ENCODE data around the gene TOMM40L.
"Not testable (repeated sequence)": the region's sequence is repeated elsewhere in the genome, so short reads cannot be mapped to it uniquely, and the experiment has no call there.

The TOMM40L gene

DNA sequence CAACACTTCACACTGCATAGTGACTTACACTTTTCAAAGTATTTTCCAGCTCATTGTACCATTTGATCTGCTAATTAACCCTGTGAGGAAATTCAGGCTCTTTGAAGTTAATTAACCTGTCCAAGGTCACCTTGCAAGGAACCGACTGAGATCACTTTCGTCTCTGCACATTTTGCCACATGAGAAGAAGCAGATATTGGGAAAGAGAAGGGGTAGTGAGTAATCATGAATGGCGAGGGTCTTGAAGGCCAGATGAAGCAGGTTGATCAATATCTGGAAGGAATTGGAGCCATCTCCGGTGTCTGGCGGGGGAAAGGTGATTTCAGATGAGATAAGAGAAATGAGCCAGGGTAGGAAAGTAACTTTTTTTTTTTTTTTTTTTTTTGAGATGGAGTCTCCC is 5.9 kb upstream of the TOMM40L start:
- DNase-seq (ENCODE audit: low spot score in 2 of 2) (no peak), ATAC-seq (ENCODE audit: low read depth) (no peak)
- Mint-ChIP-seq H3K4me1 (peaks cover 27% of the 10 kb centered on the region), H3K9me3 (no peaks in the 10 kb centered on the region), H3K27ac (no peak overlapping the region), H3K27me3 (peaks cover 27% of the 10 kb centered on the region), H3K4me3 (no peak overlapping the region), H3K36me3 (peaks cover 5% of the 10 kb centered on the region)

DNA sequence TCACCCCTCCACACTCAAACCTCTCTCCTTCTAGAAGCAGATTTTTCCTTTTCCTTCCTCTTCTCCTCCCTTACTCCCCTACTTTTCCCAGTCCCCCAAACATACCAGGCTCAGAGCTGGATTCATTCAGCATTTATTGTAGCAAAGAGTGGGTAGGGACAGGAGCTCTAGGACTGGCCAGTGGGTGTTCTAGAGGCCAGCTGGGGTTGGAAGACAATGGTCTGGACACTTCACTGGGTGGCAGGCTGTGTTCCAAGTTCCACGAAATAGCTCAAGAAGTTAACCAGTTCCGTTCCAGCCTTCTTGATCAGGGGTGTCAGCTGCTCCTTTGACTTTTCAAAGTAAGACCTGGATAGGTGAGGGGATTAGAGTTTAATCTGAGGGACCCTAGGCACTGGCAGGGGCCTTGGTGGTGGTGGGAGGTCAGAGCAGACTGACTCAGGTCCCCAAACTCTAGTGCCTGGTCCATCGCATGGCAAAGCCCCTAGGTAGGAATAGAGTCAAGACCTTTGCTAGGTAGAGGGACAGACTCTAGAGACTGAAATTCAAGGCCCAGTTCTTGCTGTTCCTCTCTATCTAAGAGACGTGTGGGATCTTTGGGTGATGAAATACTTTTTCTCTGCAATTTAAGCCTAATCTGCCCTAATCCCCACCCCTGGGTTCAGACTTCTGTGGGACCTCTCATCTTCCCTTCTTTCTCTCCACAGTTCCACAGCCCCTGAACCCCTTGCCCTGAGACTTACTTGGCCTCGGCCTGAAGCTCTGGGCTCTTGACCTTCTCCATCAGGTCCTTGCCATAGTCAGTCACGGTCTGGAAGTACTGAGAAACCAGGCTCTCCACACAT is 3.5 kb upstream of the TOMM40L start:
- DNase-seq (ENCODE audit: low spot score in 2 of 2), result no peak
- Mint-ChIP-seq H3K27ac (no peak overlapping the region), H3K27me3 (peaks cover 24% of the 10 kb centered on the region), H3K4me1 (peaks cover 29% of the 10 kb centered on the region), H3K36me3 (peaks cover 2% of the 10 kb centered on the region), H3K9me3 (no peaks in the 10 kb centered on the region), H3K4me3 (no peak overlapping the region)
- no peak for ATAC-seq (ENCODE audit: low read depth)

DNA sequence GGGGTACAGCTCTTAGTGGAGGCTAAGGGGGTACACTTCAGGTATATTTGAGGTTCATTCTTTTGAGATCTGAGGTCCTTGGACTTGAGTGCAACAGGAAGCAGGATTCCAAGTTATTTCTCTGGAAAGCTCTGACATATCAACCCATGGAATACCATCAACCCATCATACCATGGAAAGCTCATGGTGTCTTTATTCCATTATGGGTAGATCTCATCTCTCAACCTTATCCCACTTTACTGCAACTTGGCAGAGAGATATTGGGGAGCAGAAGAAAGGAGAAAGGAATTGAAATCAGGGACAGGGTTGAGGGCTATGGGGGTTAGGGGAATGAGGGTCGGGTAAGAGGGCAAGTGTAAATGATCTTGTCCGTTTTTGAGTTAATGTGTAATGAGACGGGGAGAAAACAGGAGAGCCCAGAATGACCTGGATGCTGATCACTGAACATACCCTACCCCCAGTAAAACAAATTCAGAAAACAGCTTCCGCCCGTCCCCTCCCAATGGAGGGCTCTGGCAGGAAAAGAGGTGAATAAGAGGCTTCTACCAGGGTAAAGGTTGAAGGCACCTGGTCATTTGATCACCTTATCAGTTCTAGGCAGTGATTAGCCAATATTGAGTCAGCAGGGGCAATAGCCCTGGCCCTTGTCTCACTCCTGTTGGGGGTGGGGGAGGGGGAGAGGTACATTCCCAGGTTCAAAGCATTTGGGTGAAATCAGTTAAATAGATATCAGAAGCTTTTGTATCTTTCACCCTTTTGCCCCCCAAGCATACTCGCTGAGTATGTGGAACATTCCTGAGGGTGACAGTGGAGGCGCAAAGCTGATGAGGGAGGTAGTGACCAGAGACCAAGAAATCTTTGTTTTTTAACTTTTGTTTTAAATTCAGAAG is 1.8 kb upstream of the TOMM40L start:
- H3K27me3 Mint-ChIP-seq, result peaks cover 24% of the 10 kb centered on the region
- ATAC-seq (ENCODE audit: low read depth) (no peak), DNase-seq (ENCODE audit: low spot score in 2 of 2) (no peak)
- no peak overlapping the region for H3K27ac Mint-ChIP-seq
- H3K4me3 Mint-ChIP-seq, result no peak overlapping the region
- H3K9me3 Mint-ChIP-seq, result no peaks in the 10 kb centered on the region
- peaks cover 21% of the 10 kb centered on the region for H3K4me1 Mint-ChIP-seq
- H3K36me3 Mint-ChIP-seq, result peaks cover 7% of the 10 kb centered on the region

DNA sequence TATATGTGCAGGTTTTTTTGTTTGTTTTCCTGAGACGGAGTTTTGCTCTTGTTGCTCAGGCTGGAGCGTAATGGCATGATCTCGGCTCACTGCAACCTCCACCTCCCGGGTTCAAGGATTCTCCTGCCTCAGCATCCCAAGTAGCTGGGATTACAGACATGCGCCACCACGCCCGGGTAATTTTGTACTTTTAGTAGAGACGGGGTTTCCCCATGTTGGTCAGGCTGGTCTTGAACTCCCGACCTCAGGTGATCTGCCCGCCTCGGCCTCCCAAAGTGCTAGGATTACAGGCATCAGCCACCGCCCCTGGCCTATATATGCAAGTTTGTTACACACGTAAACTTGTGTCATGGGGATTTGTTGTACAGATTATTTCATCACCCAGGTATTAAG is 1.2 kb upstream of the TOMM40L start:
- not testable (repeated sequence) for ATAC-seq (ENCODE audit: low read depth); H3K36me3 Mint-ChIP-seq; H3K4me3 Mint-ChIP-seq; DNase-seq (ENCODE audit: low spot score in 2 of 2); H3K9me3 Mint-ChIP-seq; H3K27ac Mint-ChIP-seq
- Mint-ChIP-seq H3K27me3 (peaks cover 24% of the 10 kb centered on the region), H3K4me1 (peaks cover 21% of the 10 kb centered on the region)

DNA sequence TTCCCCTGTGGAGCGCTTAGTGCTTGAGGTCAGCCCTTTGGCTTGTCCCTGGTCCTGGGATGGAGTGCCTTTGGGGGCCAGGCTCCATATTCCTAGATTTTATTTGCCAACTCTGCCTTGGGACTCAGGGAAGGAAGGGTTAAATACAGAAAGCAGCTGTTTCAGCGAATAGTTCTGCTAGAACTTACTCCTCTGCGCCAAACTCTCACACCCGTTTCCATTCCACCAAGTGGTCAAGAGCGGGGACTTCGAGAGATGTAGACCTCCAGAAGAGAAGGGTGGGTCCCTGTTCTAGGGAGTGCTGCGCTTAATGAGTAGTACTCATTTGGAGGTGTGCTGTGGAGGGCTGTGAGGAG is 704 bp upstream of the TOMM40L start:
- H3K4me1 Mint-ChIP-seq, result peaks cover 21% of the 10 kb centered on the region
- ATAC-seq (ENCODE audit: low read depth), result no peak
- no peak overlapping the region for H3K27ac Mint-ChIP-seq
- no peak for DNase-seq (ENCODE audit: low spot score in 2 of 2)
- H3K9me3 Mint-ChIP-seq, result no peaks in the 10 kb centered on the region
- no peak overlapping the region for H3K4me3 Mint-ChIP-seq
- peaks cover 20% of the 10 kb centered on the region for H3K27me3 Mint-ChIP-seq
- H3K36me3 Mint-ChIP-seq, result peaks cover 8% of the 10 kb centered on the region

DNA sequence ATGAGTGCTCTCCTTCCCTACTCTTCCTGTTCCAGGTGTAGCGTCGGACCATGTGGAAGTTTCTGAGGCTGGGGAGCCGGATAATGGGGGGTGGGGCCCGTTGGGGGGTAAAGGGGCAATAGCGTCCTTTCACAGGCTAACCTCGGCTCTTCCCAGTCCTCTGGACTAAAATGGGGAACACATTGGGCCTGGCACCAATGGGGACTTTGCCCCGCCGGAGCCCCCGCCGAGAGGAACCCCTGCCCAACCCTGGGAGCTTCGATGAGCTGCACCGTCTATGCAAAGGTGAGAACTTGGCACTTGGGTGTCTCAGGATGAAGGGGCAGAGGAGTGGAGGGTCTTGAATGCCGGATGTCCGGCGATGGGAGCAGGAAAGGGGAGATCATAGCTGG is 456 bp downstream of the TOMM40L start:
- Mint-ChIP-seq H3K27me3 (peaks cover 18% of the 10 kb centered on the region), H3K9me3 (no peaks in the 10 kb centered on the region), H3K4me3 (peak overlapping the region; percentile 100), H3K27ac (peak overlapping the region; percentile 87), H3K4me1 (peaks cover 21% of the 10 kb centered on the region), H3K36me3 (peaks cover 10% of the 10 kb centered on the region)
- DNase-seq (ENCODE audit: low spot score in 2 of 2) (no peak), ATAC-seq (ENCODE audit: low read depth) (no peak)

DNA sequence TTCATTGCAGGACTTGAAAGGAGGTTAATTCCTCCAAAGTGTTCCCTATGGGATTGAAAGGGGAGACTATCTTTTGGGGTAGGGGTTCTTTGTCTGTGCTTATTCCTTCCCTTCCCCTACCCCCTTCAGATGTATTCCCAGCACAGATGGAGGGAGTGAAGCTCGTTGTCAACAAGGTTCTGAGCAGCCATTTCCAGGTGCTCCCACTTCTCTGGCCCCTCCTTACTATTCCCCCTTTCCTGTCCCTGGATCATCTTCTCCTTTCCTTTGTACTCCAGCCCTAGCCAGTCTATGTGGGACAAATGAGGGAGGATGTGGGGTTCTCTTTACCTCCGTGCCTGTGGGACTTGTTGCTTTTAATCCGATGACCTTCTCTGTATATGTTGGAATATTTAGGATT is 899 bp downstream of the TOMM40L start:
- Mint-ChIP-seq H3K9me3 (no peaks in the 10 kb centered on the region), H3K36me3 (peaks cover 10% of the 10 kb centered on the region), H3K27ac (peak overlapping the region; percentile 53), H3K4me1 (peaks cover 21% of the 10 kb centered on the region), H3K4me3 (peak overlapping the region; percentile 100), H3K27me3 (peaks cover 18% of the 10 kb centered on the region)
- ATAC-seq (ENCODE audit: low read depth), result no peak
- DNase-seq (ENCODE audit: low spot score in 2 of 2), result no peak

DNA sequence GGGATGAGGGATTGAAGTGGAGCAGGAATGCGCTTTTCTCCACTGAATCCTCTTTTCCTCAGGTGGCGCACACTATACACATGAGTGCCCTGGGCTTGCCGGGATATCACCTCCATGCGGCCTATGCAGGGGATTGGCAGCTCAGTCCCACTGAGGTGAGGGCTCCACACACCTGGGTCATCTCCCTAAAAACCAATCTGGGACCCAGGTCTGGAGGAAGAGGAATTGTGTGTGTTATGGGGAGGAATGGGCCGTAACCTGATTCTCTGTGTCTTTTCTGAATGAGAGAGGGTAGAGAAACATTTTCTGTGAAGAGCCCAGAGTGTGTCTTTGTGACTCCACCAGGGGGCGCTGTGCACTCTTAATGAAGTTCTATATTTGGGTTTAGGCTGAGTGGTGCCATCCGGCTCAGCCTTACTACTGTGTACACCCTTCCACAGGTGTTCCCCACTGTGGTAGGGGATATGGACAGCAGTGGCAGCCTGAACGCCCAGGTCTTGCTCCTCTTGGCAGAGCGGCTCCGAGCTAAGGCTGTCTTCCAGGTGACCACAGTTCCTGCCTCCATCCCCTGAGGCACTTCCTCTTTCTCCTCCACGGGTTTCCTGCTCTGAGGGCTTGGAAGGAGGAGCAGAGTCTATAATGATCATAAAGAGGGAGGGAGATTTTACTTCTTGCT is 1.5 kb downstream of the TOMM40L start:
- peak overlapping the region; percentile 53 for H3K27ac Mint-ChIP-seq
- no peaks in the 10 kb centered on the region for H3K9me3 Mint-ChIP-seq
- peaks cover 14% of the 10 kb centered on the region for H3K27me3 Mint-ChIP-seq
- peaks cover 8% of the 10 kb centered on the region for H3K36me3 Mint-ChIP-seq
- H3K4me3 Mint-ChIP-seq, result peak overlapping the region; percentile 100
- peaks cover 18% of the 10 kb centered on the region for H3K4me1 Mint-ChIP-seq
- peak; percentile 41 for ATAC-seq (ENCODE audit: low read depth)
- peak; percentile 80 to 86 for DNase-seq (ENCODE audit: low spot score in 2 of 2)

DNA sequence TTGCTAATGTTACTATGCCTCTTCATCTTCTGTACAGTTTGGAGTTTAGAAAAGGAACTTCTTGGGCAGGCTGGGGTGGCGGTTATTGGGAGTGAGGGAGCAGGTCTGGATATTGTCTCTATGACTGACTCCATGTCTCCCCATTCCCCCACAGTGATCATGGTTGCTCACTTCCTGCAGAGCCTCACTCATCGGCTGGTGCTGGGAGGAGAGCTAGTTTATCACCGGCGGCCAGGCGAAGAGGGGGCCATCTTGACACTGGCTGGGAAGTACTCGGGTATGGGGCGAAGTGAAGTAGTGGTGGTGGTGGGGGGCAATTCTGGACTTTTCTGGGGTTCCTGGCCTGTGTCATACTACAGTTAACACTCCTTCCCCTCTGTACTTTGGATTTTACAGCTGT is 2.2 kb downstream of the TOMM40L start:
- DNase-seq (ENCODE audit: low spot score in 2 of 2) (no peak), ATAC-seq (ENCODE audit: low read depth) (no peak)
- no peak overlapping the region for H3K27ac Mint-ChIP-seq
- H3K27me3 Mint-ChIP-seq, result peaks cover 10% of the 10 kb centered on the region
- H3K4me1 Mint-ChIP-seq, result peaks cover 18% of the 10 kb centered on the region
- no peaks in the 10 kb centered on the region for H3K9me3 Mint-ChIP-seq
- no peak overlapping the region for H3K4me3 Mint-ChIP-seq
- H3K36me3 Mint-ChIP-seq, result peaks cover 8% of the 10 kb centered on the region

DNA sequence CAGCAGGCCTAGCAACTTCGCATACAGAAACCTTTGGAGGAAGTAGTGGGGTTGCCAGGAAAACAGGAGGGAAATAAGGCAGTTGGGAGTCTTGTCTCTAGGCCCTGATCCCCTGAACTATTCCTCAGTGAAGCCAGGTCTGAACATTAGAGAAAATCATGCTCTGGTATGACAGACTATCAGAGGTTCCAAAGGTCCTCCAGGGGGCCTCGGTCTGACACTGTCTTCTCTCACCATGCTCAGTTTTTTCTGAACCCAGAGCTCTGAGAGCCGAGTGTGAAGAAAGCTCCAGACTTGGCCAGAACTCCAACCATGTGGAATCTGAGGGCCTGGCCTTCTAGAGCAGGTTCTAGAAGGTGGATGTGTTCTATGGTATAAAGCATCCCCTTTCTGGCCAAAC is 4.0 kb downstream of the TOMM40L start:
- DNase-seq (ENCODE audit: low spot score in 2 of 2) (no peak), ATAC-seq (ENCODE audit: low read depth) (no peak)
- Mint-ChIP-seq H3K27me3 (no peaks in the 10 kb centered on the region), H3K36me3 (peaks cover 10% of the 10 kb centered on the region), H3K27ac (no peak overlapping the region), H3K4me1 (peaks cover 18% of the 10 kb centered on the region), H3K4me3 (no peak overlapping the region), H3K9me3 (no peaks in the 10 kb centered on the region)

DNA sequence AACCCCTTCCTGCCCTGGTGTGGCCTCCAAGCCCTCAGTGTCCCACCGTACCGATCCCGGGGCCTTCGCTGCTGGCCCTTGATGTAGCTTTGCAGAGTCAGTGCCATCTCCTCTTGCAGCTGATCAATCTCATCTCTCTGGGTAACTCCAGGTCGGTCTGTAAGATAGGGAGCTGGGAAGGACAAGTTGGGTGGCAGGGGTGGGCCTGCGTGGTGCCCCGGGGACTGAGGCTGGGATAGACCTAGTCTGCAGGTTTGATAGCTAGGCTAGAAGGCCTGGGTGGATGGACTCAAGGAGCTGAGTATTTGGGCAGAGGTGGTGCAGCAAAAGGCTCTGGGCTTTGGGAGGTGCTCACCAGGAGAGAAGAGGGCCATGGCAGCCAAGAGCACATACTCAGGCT is 4.9 kb downstream of the TOMM40L start:
- Mint-ChIP-seq H3K4me3 (no peak overlapping the region), H3K27me3 (no peaks in the 10 kb centered on the region), H3K4me1 (peaks cover 16% of the 10 kb centered on the region), H3K36me3 (peaks cover 10% of the 10 kb centered on the region), H3K9me3 (no peaks in the 10 kb centered on the region), H3K27ac (no peak overlapping the region)
- DNase-seq (ENCODE audit: low spot score in 2 of 2) (no peak), ATAC-seq (ENCODE audit: low read depth) (no peak)

DNA sequence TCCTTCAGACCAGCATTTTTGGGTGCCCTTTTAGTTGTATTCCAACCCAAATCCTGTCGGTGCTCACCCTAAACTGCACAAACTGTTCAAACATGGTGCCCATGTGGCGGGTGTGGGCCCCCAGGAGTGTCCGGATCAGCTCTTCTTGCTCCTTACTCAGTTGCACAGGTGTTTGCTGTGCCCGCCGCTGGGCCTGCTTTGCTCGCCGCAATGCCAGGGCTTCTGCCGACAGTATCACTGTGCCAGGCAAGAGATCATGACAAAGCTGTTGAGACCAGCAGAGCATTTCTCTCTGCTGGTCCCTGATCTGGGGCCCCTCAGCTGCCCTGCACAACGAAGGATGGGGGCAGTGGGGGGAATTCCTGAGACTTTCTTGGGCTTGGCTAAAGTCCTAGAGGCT is 7.2 kb downstream of the TOMM40L start:
- Mint-ChIP-seq H3K4me3 (no peak overlapping the region), H3K27ac (no peak overlapping the region), H3K36me3 (peaks cover 10% of the 10 kb centered on the region), H3K9me3 (no peaks in the 10 kb centered on the region), H3K4me1 (no peaks in the 10 kb centered on the region), H3K27me3 (peaks cover 1% of the 10 kb centered on the region)
- no peak for DNase-seq (ENCODE audit: low spot score in 2 of 2)
- no peak for ATAC-seq (ENCODE audit: low read depth)

DNA sequence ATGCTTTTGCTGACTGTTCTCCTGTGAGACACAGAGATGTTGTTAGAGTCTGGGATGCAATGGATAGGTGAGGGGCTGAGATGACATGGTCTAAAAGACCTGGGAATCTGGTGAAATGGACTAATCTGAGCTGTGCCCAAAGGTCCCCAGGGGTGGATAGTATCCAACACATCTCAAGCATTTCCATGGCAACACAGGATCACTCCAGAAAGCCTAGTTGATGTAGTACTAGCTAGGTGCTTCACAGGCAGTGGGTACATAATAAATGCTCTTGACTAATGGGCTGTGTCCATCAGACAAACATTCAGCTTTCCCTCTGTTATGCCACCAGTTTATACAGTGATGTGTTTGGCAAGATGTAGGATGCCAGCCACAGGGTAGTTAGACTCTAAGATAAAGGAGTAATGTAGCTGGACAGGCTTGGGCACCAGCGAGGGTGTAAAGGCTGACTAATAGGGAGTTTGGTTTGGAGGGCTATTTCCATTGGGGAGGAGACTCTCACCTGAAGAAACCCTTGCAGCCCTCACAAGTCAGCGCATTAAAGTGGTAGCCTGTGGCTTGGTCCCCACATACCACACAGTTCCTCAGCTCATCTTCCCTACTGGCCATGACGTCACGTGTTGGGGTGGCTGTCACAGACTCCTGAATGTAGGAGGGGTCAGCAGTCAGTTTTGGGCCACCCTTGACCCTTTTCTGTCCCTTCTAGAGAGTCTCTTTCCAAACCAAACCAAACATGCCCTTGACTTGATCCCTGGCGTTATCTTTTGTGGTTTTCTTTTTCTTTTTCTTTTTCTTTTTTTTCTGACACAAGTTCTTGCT is 10.3 kb downstream of the TOMM40L start:
- H3K9me3 Mint-ChIP-seq, result no peaks in the 10 kb centered on the region
- no peaks in the 10 kb centered on the region for H3K4me1 Mint-ChIP-seq
- peaks cover 2% of the 10 kb centered on the region for H3K36me3 Mint-ChIP-seq
- no peak overlapping the region for H3K4me3 Mint-ChIP-seq
- peaks cover 8% of the 10 kb centered on the region for H3K27me3 Mint-ChIP-seq
- H3K27ac Mint-ChIP-seq, result no peak overlapping the region
- DNase-seq (ENCODE audit: low spot score in 2 of 2) (no peak), ATAC-seq (ENCODE audit: low read depth) (no peak)

All from memory B cell (primary cell).